Stimulated activated CD8-positive, alpha-beta memory T cell treated with anti-CD3 and anti-CD28 coated beads, Interleukin-4, amount 100 ng/mL, for 48 hours (primary cell): Measurements from ENCODE around the gene LIPF.
"Not testable (repeated sequence)": the region's sequence is repeated elsewhere in the genome, so short reads cannot be mapped to it uniquely, and the experiment has no call there.

Source experiments
- DNase-seq: peaks from one replicate; pipeline ENCODE4 v3.0.0-alpha.2; 2020

Gene LIPF

GRCh38 chr10:88680958-88681357, 16.7 kb downstream of the LIPF start:
- no peak for DNase-seq

DNA sequence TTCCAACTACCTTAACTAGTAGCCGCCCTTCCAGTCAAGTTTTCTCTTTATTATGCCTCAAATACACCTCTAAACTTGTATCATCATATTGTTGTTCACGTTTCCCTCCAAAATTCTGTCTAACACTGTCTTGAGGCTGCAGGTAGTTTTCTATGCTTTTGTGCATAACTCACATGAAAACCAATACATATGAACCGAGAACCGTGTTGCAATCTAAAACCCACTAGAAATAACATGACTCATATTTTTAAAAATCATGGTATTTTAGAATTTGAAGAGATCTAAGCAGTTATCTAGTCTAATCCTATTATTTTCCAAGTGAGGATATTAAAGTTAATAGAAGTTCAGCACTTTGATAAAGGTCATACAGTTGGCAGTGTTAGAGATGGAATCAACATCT, 18.2 kb downstream of the LIPF start:
- no peak for DNase-seq

GRCh38 chr10:88687853-88688467, 23.7 kb downstream of the LIPF start:
- DNase-seq, result no peak

DNA sequence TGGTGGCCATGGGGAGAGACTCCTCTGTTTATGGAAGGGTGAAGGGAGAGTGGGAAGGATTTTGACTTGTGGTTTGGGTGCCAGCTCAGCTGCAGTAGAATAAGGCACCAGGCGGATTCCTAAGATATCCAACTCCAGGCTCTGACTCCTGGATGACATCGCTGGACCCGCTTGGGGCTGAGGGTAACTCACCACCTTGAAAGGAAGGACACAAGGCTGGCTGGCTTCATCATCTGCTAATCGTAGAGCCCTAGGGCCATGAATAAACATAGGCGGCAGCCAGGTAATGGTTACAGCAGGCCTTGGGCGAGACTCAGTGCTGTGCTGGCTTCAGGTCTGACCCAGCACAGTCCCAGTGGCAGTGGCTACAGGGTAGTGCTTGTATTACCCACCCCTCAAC, 25.1 kb downstream of the LIPF start:
- no peak for DNase-seq

GRCh38 chr10:88693392-88694020, 29.3 kb downstream of the LIPF start:
- no peak for DNase-seq

- DNase-seq, result no peak
Measured at GRCh38 chr10:88702848-88703597, 38.8 kb downstream of the LIPF start.

- DNase-seq, result no peak
Measured at GRCh38 chr10:88705958-88706357, 41.7 kb downstream of the LIPF start, which contains the start of gene LIPK. Gene LIPK (plus strand): TSS chr10:88706249. CDS start chr10:88724544, 18,295 bp downstream.

DNA sequence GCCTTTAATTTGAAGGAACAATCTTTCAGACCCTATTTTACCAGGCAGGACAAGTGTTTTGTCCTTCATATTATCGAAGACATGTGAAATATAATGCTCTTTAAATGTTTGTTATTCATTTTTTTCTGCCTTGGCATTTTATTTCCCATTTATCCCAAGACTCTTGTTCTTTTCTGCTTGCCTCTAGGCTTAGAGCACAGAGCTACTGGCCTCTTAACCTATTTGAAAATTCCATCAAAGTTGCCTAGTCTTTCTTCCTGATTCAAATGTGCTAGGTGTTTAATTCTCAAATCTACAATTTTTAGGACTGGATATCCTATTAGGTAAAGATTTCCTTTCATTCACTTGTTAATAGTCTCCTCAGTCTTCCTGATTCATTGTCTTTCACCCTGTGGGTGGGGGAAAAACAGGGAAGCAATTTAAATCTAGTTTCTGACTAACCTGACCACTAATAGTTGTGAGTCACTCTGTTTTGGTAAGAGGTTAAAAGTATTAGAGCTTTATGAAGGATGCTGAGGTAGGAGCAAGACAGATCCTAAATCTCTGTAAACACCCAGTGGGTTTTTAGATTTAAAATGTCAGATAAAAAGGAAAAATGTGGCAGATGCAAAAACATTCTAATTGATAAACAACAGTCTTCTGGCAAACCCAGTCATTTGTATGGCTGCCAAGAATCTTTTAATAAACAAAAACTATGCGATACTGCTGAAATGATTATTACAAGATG, 43.4 kb downstream of the LIPF start:
- no peak for DNase-seq

DNA sequence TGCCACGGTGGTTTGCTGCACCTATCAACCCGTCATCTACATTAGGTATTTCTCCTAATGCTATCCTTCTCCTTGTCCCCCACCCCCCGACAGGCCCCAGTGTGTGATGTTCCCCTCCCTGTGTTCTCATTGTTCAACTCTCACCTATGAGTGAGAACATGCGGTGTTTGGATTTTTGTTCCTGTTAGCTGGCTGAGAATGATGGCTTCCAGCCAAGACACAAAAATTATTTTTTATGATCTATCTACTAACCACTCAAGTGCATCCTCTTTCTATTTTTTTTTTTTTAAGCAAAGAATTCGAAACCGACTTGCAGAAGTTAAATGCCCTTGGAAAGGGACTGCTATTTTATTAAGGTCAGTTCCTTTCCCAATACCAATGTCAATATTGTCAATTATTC, 45.1 kb downstream of the LIPF start:
- not testable (repeated sequence) for DNase-seq

DNA sequence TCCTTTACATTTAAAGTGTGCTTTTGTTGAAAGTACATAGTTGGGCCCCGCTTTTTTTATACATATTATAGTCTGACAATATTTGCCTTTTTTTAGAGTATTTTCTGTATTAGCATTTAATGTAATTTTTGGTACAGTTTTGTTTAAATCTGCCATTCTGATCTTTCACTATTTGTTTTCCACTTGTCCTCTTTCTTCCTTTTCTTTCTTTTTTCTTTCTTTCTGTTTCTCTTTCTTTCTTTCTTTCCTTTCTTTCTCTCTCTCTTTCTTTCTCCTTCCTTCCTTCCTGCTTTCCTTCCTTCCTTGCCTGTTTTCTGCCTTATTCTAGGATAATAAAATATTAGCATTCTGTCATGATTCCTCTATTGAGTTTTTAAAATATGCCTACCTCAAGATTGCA, 51.3 kb downstream of the LIPF start:
- no peak for DNase-seq

DNA sequence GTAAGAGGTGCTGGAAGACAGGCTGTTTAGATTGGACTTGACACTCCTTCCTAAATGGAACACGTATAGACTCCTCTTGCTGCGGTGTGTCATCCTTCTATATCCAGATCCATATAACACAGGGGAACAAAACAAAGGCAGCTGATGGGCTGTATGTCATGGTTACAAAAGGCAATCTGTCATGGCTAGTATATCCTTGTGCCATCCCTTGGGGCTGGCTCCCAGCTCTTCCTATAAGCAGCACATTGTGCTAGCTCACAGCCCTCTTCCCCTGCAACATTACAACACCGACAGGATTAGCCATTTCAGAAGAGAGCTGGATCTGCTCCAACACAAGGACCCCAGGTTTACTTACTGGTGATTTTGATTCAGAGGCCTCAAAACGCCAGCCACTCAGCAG, 57.1 kb downstream of the LIPF start:
- no peak for DNase-seq

GRCh38 chr10:88725798-88726197, 61.6 kb downstream of the LIPF start:
- no peak for DNase-seq

- peak; percentile 85 for DNase-seq
Measured at GRCh38 chr10:88728107-88728763, 64.0 kb downstream of the LIPF start.
